ENCODE data around the gene CD22.
"Not testable (repeated sequence)": the region's sequence is repeated elsewhere in the genome, so short reads cannot be mapped to it uniquely, and the experiment has no call there.

Gene CD22

GRCh38 chr19:35347930-35348298 lies 18.9 kb downstream of the CD22 start:
- Mint-ChIP-seq H3K4me3 (peak overlapping the region; percentile 74), H3K36me3 (ENCODE audit: low read depth) (no peaks in the 10 kb centered on the region), H3K9me3 (no peaks in the 10 kb centered on the region), H3K27ac (peak overlapping the region; percentile 82), H3K4me1 (ENCODE audit: low read depth) (peaks cover 29% of the 10 kb centered on the region), H3K27me3 (ENCODE audit: low read depth) (no peaks in the 10 kb centered on the region)
- no peak for DNase-seq (ENCODE audit: low spot score)

- H3K27me3 Mint-ChIP-seq (ENCODE audit: low read depth) = no peaks in the 10 kb centered on the region
- no peaks in the 10 kb centered on the region for H3K9me3 Mint-ChIP-seq
- no peaks in the 10 kb centered on the region for H3K36me3 Mint-ChIP-seq (ENCODE audit: low read depth)
- DNase-seq (ENCODE audit: low spot score) = no peak
- peaks cover 30% of the 10 kb centered on the region for H3K4me1 Mint-ChIP-seq (ENCODE audit: low read depth)
- H3K27ac Mint-ChIP-seq = no peak overlapping the region
- H3K4me3 Mint-ChIP-seq = no peak overlapping the region
These were observed 20.1 kb downstream of the CD22 start for GRCh38 chr19:35348911-35349611.

DNA sequence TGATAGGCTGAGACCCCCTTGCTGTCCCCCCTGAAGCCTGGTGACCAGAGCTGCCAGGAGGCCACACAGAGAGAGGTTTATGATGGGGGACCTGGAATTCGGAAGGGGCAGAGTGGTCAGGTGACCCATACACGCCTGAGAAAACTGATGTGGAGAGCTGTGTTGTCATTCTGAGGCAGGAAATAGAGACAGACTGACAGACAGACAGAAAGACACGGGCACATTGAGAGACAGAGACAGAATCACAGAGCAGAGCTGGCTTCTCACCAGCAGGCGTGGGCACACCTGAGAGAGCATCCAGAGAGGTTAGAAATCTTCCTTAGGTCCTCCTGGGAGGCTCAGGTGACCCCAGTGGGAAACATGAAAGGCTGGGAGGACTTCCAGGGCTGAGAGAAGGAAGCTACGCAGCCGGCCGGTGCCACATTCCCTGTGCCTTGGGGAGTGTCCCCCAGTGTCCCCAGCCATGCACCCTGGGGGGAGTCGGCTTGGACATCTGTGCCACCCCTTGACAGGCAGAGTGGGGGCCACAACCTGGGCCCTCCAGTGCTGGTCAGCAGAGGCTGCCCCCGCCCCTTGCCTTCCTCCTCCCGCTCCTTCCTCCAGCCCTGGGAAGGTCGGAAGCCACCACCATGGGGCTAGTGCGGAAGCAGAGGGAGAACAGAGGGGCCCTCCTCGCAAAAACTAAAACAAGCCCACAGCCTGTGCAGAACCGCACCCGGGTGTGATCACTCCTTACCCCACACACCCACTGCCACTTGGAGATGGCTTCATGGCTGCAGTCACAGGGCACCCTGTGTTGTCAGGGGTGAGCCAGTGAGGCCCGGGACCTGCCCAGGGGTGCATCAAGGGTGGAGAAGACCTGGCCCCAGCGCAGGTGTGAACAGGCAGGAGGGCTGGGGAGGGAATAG lies 20.9 kb downstream of the CD22 start:
- H3K4me1 Mint-ChIP-seq (ENCODE audit: low read depth) = peaks cover 30% of the 10 kb centered on the region
- H3K27ac Mint-ChIP-seq = no peak overlapping the region
- H3K9me3 Mint-ChIP-seq = no peaks in the 10 kb centered on the region
- H3K36me3 Mint-ChIP-seq (ENCODE audit: low read depth) = no peaks in the 10 kb centered on the region
- H3K4me3 Mint-ChIP-seq = no peak overlapping the region
- no peaks in the 10 kb centered on the region for H3K27me3 Mint-ChIP-seq (ENCODE audit: low read depth)
- DNase-seq (ENCODE audit: low spot score) = no peak

GRCh38 chr19:35350591-35350990 lies 21.6 kb downstream of the CD22 start:
- Mint-ChIP-seq H3K36me3 (ENCODE audit: low read depth) (no peaks in the 10 kb centered on the region), H3K27ac (no peak overlapping the region), H3K9me3 (no peaks in the 10 kb centered on the region), H3K27me3 (ENCODE audit: low read depth) (no peaks in the 10 kb centered on the region), H3K4me3 (no peak overlapping the region), H3K4me1 (ENCODE audit: low read depth) (peaks cover 30% of the 10 kb centered on the region)
- no peak for DNase-seq (ENCODE audit: low spot score)

DNA sequence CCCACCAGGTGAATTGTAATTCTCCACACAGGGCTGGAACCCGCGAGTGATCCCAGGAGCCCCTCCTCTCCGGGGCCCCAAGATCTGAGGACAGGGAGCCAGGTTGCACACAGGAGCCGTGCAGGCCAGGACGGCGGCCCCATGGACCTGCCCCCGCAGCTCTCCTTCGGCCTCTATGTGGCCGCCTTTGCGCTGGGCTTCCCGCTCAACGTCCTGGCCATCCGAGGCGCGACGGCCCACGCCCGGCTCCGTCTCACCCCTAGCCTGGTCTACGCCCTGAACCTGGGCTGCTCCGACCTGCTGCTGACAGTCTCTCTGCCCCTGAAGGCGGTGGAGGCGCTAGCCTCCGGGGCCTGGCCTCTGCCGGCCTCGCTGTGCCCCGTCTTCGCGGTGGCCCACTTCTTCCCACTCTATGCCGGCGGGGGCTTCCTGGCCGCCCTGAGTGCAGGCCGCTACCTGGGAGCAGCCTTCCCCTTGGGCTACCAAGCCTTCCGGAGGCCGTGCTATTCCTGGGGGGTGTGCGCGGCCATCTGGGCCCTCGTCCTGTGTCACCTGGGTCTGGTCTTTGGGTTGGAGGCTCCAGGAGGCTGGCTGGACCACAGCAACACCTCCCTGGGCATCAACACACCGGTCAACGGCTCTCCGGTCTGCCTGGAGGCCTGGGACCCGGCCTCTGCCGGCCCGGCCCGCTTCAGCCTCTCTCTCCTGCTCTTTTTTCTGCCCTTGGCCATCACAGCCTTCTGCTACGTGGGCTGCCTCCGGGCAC lies 22.6 kb downstream of the CD22 start:
- Mint-ChIP-seq H3K27ac (no peak overlapping the region), H3K9me3 (no peaks in the 10 kb centered on the region), H3K4me1 (ENCODE audit: low read depth) (peaks cover 22% of the 10 kb centered on the region), H3K27me3 (ENCODE audit: low read depth) (no peaks in the 10 kb centered on the region), H3K36me3 (ENCODE audit: low read depth) (no peaks in the 10 kb centered on the region), H3K4me3 (no peak overlapping the region)
- no peak for DNase-seq (ENCODE audit: low spot score)

DNA sequence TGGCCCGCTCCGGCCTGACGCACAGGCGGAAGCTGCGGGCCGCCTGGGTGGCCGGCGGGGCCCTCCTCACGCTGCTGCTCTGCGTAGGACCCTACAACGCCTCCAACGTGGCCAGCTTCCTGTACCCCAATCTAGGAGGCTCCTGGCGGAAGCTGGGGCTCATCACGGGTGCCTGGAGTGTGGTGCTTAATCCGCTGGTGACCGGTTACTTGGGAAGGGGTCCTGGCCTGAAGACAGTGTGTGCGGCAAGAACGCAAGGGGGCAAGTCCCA lies 23.1 kb downstream of the CD22 start:
- DNase-seq (ENCODE audit: low spot score) = no peak
- no peaks in the 10 kb centered on the region for H3K9me3 Mint-ChIP-seq
- no peaks in the 10 kb centered on the region for H3K36me3 Mint-ChIP-seq (ENCODE audit: low read depth)
- no peak overlapping the region for H3K27ac Mint-ChIP-seq
- H3K4me3 Mint-ChIP-seq = no peak overlapping the region
- H3K4me1 Mint-ChIP-seq (ENCODE audit: low read depth) = peaks cover 17% of the 10 kb centered on the region
- no peaks in the 10 kb centered on the region for H3K27me3 Mint-ChIP-seq (ENCODE audit: low read depth)

- no peaks in the 10 kb centered on the region for H3K9me3 Mint-ChIP-seq
- H3K4me3 Mint-ChIP-seq = no peak overlapping the region
- no peaks in the 10 kb centered on the region for H3K36me3 Mint-ChIP-seq (ENCODE audit: low read depth)
- H3K27ac Mint-ChIP-seq = no peak overlapping the region
- no peaks in the 10 kb centered on the region for H3K27me3 Mint-ChIP-seq (ENCODE audit: low read depth)
- DNase-seq (ENCODE audit: low spot score) = peak; percentile 71
- peaks cover 13% of the 10 kb centered on the region for H3K4me1 Mint-ChIP-seq (ENCODE audit: low read depth)
These were observed 23.7 kb downstream of the CD22 start for GRCh38 chr19:35352448-35353304.

DNA sequence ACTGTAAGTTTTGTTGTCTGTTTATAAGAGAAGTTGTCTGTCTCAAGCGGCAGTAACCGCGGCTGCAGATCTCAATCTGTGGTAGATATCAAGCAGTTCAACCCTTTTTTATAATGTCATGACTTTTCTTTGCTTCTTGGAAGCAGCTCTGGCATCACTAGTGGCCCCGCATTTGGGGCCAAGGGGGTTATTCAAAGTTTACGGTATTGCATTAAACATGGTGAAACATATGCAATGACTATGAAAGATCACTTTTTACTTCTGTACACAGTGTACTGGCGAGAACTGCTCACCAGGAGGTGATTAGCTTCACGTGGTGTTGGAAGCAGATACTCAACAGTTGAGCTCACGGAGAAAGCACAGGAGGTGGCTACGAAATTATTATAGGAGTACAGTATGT lies 24.6 kb downstream of the CD22 start:
- Mint-ChIP-seq H3K9me3 (no peaks in the 10 kb centered on the region), H3K36me3 (ENCODE audit: low read depth) (no peaks in the 10 kb centered on the region), H3K4me1 (ENCODE audit: low read depth) (peaks cover 14% of the 10 kb centered on the region), H3K27ac (no peak overlapping the region), H3K27me3 (ENCODE audit: low read depth) (no peaks in the 10 kb centered on the region), H3K4me3 (no peak overlapping the region)
- DNase-seq (ENCODE audit: low spot score) = no peak

GRCh38 chr19:35354898-35355297 lies 25.9 kb downstream of the CD22 start:
- no peak overlapping the region for H3K27ac Mint-ChIP-seq
- no peaks in the 10 kb centered on the region for H3K36me3 Mint-ChIP-seq (ENCODE audit: low read depth)

GRCh38 chr19:35355791-35356460 lies 26.9 kb downstream of the CD22 start:
- Mint-ChIP-seq H3K9me3 (no peaks in the 10 kb centered on the region), H3K27ac (no peak overlapping the region), H3K27me3 (ENCODE audit: low read depth) (no peaks in the 10 kb centered on the region), H3K36me3 (ENCODE audit: low read depth) (no peaks in the 10 kb centered on the region), H3K4me1 (ENCODE audit: low read depth) (peaks cover 14% of the 10 kb centered on the region), H3K4me3 (no peak overlapping the region)
- DNase-seq (ENCODE audit: low spot score) = no peak

More at GRCh38 chr19:35354898-35355297, 25.9 kb downstream of the CD22 start:
- Mint-ChIP-seq H3K4me1 (ENCODE audit: low read depth) (peaks cover 14% of the 10 kb centered on the region), H3K27me3 (ENCODE audit: low read depth) (no peaks in the 10 kb centered on the region), H3K4me3 (no peak overlapping the region), H3K9me3 (no peaks in the 10 kb centered on the region)
- no peak for DNase-seq (ENCODE audit: low spot score)

- DNase-seq (ENCODE audit: low spot score) = no peak
- Mint-ChIP-seq H3K9me3 (no peaks in the 10 kb centered on the region), H3K27ac (peak within 1 kb of the TSS; percentile 14), H3K36me3 (ENCODE audit: low read depth) (no peaks in the 10 kb centered on the region), H3K4me3 (peak within 1 kb of the TSS; percentile 2), H3K27me3 (ENCODE audit: low read depth) (no peaks in the 10 kb centered on the region), H3K4me1 (ENCODE audit: low read depth) (peaks cover 9% of the 10 kb centered on the region)
These were observed 29.0 kb downstream of the CD22 start, which contains the start of gene FFAR3 for GRCh38 chr19:35357867-35358573. TSS of gene FFAR3 (plus strand) at chr19:35358460. CDS start at chr19:35358891, 431 bp downstream.

GRCh38 chr19:35358834-35359233 lies 29.8 kb downstream of the CD22 start:
- H3K4me1 Mint-ChIP-seq (ENCODE audit: low read depth); H3K27me3 Mint-ChIP-seq (ENCODE audit: low read depth); H3K36me3 Mint-ChIP-seq (ENCODE audit: low read depth): not testable (repeated sequence)

More at GRCh38 chr19:35358834-35359233, 29.8 kb downstream of the CD22 start:
- not testable (repeated sequence) for H3K9me3 Mint-ChIP-seq; DNase-seq (ENCODE audit: low spot score); H3K4me3 Mint-ChIP-seq; H3K27ac Mint-ChIP-seq

Measured in T-helper 2 cell treated with Interferon-gamma antibody and Interleukin-4, amounts not matched to agents 5 μg/mL and 100 μg/mL, for 36 hours (primary cell).